ENCODE data around the gene CLUH.
"Not testable (repeated sequence)": the region's sequence is repeated elsewhere in the genome, so short reads cannot be mapped to it uniquely, and the experiment has no call there.

Gene CLUH

DNA sequence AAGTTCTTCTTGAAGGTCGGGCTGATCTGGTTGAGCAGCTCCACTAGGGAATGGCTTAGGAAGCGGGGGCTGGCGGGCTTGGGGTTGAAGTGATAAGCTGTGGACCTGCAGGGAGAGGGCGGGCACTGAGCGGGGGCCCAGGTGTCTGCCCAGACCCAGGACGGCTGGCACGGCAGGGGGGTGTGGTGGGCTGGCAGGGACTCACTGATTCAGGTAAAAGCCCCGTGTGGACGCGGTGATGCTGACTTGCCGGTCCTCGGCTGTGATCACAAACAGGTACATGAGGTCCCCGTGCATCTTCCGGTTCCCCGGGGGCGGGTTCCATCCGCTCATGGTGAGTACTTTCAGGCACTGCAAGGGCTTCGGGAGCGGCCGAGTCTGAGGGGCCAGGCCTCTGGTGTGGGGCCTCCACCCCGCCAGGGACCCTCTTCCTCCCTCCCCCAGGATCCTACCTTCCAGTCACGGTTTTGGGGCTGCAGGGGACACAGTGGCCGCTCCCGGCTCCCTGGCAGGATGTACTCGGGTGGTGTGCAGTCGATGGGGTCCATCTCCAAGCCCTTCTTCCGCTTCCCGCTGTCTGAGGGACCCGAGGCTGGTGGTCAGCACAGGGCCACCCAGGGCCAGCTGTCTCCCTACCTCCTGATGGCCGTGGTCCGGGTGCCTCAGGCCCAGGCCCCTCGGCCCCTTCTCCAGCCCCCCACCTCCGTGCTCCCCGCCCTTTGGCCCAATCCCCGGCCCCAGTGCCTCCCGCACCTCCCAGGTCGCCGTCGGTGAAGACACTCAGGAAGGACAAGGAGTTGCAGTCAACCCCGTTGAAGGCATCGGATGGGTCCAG lies 10.2 kb downstream of the CLUH start:
- DNase-seq = no peak

DNA sequence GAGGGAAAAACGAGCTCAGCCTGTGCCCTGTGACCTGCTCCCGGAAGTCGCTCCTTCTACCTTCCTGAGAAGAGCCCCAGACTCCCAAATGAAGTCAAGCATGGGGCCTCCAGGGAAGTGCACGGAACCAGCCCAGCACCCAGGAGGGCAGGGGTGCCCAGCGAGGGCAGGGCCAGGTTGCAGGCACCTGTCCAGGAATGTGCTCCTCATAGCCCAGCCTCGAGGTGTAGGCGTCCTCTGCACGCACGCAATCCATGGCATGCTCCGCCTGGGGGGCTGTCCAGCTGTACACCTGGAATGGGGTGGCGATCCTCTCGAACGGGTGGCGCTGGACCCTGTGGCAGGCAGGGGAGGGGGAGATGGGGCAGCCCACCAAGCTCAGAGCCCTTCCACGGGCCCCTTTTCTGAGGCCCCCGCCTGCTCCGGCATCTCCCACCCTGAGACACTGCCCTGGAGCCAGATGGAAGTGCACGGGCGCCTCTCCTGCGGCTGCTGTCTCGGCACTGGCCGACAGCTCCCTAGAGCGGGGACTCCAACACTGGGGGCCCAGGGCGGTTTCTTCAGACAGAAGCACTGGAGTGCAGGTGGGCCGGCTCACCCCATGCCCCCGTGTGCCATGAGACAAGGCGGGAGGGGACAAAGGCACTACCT lies 10.9 kb downstream of the CLUH start:
- DNase-seq = no peak

DNA sequence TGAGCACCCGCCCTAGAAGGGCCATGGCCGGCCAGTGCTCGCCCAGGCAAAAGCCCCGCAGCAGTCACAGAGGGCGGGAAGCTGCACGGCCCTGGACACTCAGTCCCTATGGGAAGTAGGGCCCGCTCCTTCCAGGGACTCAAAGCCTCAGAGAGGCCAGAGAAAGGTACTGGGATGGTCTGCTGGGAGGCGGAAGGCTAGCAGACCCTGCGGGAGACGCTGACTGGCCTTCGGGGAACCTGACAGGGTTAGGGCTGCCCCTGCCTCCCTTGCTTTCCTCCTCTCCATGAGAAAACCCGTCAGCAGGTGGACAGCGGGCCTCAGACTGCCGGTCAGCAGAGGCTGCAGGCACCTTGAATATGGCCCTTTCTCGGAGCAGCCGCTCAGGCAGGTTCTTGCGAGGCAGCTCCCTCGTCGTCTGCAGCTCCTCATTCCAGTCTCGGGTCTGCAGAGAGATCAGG lies 11.5 kb downstream of the CLUH start:
- no peak for DNase-seq

DNA sequence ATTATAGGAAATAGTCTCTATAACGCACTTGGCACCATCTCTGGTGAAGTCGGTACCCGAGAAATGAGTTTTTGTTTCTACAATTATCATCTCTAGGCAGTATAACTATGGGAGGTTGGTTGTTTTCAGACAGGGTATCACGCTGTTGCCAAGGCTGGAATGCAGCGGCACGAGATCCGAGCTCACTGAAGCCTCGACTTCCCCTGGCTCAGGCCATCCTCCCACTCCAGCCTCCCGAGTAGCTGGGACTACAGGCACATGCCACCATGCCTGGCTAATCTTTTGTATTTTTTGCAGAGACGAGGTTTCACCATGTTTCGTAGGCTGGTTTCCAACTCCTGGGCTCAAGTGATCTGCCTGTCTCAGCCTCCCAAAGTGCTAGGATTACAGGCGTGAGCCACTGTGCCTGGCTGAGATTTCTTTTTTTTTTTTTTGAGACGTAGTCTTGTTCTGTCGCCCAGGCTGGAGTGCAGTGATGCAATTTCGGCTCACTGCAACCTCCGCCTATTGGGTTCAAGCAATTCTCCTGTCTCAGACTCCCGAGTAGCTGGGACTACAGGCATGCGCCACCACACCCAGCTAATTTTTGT lies 12.3 kb downstream of the CLUH start:
- not testable (repeated sequence) for DNase-seq

DNA sequence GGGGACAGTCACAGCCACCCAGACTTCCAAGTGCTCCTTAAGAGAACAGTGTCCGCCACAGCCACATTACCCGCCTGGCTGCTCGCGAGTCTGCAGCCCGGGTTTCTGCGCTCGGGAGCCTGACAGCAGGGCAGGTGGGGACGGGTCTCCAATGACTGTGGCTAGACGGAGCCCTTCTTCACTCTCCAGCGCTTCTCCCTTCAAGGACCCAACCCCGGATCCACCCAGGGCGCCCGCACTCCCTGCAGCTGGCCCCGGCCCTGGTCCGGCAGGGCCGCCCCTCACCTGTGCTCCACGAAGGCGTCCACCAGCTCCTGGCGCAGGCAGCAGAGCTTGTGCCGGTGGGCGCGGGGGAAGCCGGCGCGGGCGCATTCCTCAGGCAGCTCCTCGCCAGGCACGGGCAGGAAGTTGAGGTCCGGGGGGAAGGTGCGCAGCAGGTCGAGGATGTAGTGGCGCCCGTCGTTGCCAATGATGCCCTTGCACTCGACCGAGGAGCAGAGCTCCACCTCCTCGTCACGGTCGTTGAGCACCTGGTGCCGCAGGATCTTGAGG lies 13.9 kb downstream of the CLUH start:
- no peak for DNase-seq

- no peak for DNase-seq
Measured at GRCh38 chr17:2695961-2696760, 15.4 kb downstream of the CLUH start.

DNA sequence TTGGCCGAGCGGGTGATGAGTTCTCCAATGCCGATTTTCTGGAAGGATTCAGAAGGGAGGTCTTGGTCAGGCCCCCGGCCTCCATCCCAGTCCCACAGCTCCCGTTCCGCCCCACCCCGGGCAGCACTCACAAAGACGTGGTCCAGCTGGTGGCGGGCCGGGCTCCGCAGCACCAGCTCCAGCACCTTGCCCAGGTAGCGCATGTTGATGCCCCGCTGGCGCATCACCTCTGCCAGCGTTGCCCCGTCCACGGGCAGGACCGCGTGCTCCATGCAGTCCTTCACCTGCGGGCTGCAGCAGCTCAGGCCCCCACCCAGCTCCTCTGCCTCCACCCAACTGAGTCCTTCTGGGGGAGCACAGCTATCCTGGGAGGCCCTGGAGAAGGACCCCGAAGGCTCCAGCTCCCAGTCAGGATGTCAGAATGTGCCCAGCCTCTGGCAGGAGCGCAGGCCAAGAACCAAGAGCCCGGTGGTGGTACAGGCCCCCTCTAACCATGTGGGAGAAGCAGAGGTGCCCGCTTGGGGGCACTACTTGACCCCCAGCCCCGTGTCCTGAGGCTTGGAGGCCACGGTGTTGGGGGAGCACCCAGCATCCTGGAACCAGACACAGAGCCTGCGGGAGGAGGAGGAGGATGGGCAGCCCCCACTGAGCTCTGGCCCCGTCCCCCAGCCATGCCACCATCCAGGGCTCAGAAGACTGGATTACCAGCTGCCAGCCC lies 16.2 kb downstream of the CLUH start:
- no peak for DNase-seq

DNA sequence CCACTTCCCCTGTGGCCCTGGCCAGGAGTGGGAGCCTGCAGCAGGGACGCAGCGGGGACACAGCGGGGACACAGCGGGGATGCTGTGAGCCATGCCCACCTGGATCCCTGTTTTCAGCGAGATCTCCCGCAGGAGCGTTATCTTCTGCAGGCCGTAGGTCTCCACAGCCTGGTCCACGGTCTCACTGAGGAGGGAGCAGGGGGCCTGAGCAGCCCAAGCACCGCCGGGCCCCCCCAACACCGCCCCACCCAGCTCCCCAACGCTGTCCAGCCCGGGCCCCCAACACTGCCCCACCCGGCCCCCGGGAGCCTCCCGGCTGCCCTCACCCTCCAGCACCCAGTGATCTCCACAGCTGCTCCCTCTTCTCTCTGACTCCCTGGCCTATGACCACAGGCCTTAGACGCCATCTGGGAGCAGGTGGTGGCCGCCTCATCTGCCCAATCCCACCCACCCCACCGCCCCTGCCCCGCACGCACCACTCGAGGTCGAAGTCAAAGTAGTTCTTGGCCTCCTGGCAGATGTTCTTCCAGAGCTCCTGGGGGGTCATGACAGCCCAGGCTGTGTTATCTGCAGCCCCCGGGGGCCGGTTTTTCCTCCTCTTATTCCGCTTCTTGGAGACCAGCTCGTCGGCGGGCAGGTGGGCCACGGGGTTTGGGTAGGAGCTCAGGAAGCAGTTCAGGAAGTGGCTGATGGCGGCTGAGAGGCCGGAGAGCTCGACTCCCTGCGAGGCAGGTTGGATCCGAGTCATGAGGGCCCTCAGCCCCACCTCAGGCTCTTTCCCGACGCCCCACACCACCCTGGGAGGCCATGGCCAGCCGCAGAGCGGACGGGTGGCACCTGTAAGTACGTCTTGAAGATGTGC lies 17.0 kb downstream of the CLUH start:
- DNase-seq = no peak

GRCh38 chr17:2693561-2694380 lies 17.8 kb downstream of the CLUH start:
- no peak for DNase-seq

GRCh38 chr17:2692781-2693135 lies 18.8 kb downstream of the CLUH start:
- no peak for DNase-seq

- DNase-seq = no peak
Measured at GRCh38 chr17:2691965-2692780, 19.4 kb downstream of the CLUH start.

DNA sequence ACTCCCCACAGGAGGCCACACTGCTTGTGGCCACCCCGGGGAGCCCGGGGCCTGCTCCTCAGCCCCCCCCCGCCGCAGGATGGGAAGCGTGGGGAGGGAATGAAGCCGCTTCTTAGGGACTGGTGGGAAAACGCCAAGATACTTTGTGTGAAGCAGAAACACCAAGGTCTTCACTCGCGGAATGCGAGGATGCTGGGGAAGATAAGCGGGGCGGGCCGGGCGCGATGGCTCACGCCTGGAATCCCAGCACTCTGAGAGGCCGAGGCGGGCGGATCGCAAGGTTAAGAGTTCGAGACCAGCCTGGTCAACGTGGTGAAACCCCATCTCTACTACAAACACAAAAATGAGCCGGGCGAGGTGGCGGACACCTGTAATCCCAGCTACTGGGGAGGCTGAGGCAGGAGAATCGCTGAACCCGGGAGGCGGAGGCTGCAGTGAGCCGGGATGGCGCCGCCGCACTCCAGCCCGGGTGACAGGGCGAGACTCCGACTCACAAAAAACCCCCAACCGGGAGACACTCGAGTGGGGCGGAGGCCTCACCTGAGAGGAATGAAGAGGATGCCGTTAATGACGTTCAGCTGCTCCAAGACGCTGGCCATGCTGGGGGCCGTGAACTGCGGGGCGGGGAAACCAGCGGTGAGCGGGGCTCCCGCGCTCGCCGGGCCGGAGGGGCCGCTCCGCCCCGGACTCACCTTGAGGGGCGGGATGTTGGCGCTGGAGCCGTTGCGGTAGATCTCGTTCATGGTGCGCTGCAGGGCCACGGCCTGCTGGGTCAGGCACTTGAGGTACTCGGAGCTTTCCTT lies 20.3 kb downstream of the CLUH start:
- DNase-seq = no peak

GRCh38 chr17:2690165-2691068 lies 21.1 kb downstream of the CLUH start:
- DNase-seq = no peak

DNA sequence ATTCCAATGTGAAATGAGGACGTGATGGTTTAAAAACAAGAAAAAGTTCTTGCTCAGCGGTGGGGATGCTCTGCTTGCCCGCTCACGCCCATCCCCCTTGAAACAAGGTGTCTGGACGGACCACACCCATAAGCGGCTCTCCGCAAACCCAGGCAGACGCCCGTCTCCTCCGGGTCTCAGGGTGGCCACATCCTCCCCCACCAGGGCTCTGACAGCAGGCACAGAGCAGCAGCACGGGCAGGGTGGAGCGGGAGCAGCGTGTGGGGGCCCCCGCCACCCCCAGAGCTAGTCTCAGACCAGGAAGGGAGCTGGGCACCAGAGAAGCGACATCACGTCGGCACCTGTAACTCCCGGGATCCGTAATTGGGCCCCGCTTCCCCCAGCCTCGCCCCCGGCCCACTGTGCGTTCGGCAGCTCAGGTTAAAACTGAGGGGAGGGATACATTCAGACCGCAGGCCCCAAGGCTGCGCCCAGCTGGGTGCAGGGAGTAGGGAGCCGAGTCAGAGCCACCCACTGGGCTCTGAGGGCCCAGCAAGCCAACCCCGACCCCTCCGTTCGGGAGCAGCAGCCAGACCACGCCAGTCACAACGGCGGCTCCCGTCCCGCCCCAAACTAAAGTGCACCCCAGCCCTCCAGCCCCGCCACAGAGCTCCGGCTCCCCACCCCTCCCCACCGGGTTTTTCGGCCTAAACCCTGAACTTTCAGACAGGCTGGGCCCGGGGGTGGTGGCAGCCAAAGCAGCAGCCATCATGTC lies 22.0 kb downstream of the CLUH start:
- DNase-seq = no peak

DNA sequence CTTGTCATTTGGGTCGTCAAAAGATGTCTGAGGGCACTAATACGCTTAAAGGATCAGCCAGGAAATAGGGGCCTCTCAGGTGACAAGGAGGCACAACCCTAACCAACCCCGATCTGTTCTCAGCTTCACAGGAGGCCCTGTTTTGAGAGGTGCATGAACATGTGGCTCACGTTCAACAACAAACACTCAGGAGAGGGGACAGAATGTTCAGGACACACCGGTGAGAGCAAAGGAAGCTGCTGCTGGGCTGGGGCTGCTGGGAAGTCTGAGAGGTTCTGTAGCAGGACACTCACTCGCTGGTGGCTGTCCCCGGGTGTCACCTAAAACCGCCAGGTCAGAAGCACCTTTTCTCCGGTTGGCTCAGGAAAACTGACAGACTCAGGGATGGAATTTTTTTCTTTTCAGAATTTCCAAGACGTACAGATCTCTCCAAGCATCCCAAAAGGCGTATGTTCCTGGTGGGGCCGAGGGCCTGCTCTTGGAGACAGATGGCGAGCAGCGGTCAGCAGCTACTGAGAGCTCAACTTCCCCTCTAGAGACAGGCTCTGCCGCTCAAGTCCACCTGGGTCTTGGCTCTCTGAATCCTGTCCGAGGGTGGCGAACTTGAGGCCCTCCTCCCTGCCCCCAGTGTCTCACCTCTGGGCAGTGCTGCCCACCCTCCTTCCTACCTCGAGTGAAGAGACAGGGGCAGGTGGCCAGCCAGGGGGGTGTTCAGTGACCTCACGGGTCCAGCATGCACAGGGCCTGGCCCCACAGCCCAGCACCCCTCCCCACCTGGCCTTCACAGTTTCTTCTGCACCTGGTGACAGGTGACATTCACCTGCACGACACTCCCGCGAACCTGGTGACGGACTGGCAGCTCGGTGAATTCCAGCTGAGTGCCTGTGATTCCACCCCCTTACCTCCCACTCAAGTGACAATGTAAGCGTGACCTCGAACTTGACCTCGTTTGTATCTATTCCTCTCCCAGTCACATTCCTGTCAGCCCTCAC lies 22.9 kb downstream of the CLUH start:
- DNase-seq = no peak
